Suprapubic skin (tissue), 3 donors: Measurements from ENCODE around the gene TLE1.

Source experiments
- CTCF ChIP-seq, 2 donors: fragments of 200-600 bp in 1 of 2; fragments of 450-650 bp in 1 of 2; sonication (generic) in 1 of 2; IDR thresholded peaks; one replicate each; pipeline ENCODE4 v1.5.1; 2016 to 2019; ENCODE audit warnings: antibody characterized with exemption in 2 of 2, mild to moderate bottlenecking in 1 of 2, moderate library complexity in 1 of 2
- EP300 ChIP-seq: sonication (generic); formaldehyde crosslinking; IDR thresholded peaks from one replicate; pipeline ENCODE4 v1.6.1; 2017; ENCODE audit warnings: antibody characterized with exemption
- POLR2A ChIP-seq, 2 donors: fragments of 450-650 bp; IDR thresholded peaks; one replicate each; pipeline ENCODE4 v1.6.1; 2017; ENCODE audit warnings: antibody characterized with exemption in 2 of 2, mild to moderate bottlenecking in 2 of 2, moderate library complexity in 2 of 2

GRCh38 chr9:81565609-81566008 lies 123.7 kb downstream of the TLE1 start:
- no peak for TF ChIP-seq CTCF (IDR thresholded peaks at IDR 0.05)
- no peak for TF ChIP-seq POLR2A (IDR thresholded peaks at IDR 0.05)
- no peak for TF ChIP-seq EP300
